Esophagus mucosa (tissue), 1 donor: ENCODE results near the gene SUMF1. TPM values are rescaled to one million over a fixed set of nuclear protein-coding genes. Genes with fewer than 3 reads are reported as not detected.
A peak's percentile ranks its signal among the peaks of the same experiment; 100 is the strongest.
"Not testable (repeated sequence)": the region's sequence is repeated elsewhere in the genome, so short reads cannot be mapped to it uniquely, and the experiment has no call there.

Experiments
- ATAC-seq: fragments of 200-7000 bp; cut with Tn5 transposase; one replicate; pipeline ENCODE4 v1.9.1; 2020
- total RNA-seq: library from RNA; stranded (reverse); gene quantifications from one replicate; pipeline ENCODE4 v1.2.4, GENCODE V29; 2023
- donor health status: DM: yes; HTN: yes; CAD: no.

SUMF1 gene
- total RNA-seq, 1 donor from 2014 or later = 26.4 TPM

- no peak for ATAC-seq
These were observed 132.5 kb downstream of the SUMF1 start for GRCh38 chr3:4334548-4334947.

- ATAC-seq = no peak
These were observed 134.1 kb downstream of the SUMF1 start for GRCh38 chr3:4332991-4333390.

GRCh38 chr3:4332574-4332973 lies 134.5 kb downstream of the SUMF1 start:
- no peak for ATAC-seq

GRCh38 chr3:4332111-4332510 lies 135.0 kb downstream of the SUMF1 start:
- no peak for ATAC-seq

- ATAC-seq = not testable (repeated sequence)
These were observed 137.3 kb downstream of the SUMF1 start for GRCh38 chr3:4329806-4330205.

GRCh38 chr3:4326868-4327267 lies 140.2 kb downstream of the SUMF1 start:
- no peak for ATAC-seq

- no peak for ATAC-seq
These were observed 143.6 kb downstream of the SUMF1 start for GRCh38 chr3:4323246-4324027.

- peak; percentile 50 for ATAC-seq
These were observed 144.4 kb downstream of the SUMF1 start for GRCh38 chr3:4322635-4323034.

- no peak for ATAC-seq
These were observed 145.3 kb downstream of the SUMF1 start for GRCh38 chr3:4321732-4322131.

GRCh38 chr3:4320096-4320911 lies 146.8 kb downstream of the SUMF1 start:
- no peak for ATAC-seq

GRCh38 chr3:4314688-4315087 lies 152.4 kb downstream of the SUMF1 start:
- no peak for ATAC-seq

GRCh38 chr3:4313606-4314293 lies 153.3 kb downstream of the SUMF1 start:
- ATAC-seq = no peak

- ATAC-seq = peak; percentile 49
These were observed 155.6 kb downstream of the SUMF1 start for GRCh38 chr3:4311496-4311895.

Other genes starting within 250 kb of the SUMF1 start
- gene SETMAR, start 163.9 kb downstream of the SUMF1 start, total RNA-seq = 9.2 TPM
- 12.7 TPM for gene ITPR1, start 26.1 kb upstream of the SUMF1 start, total RNA-seq